Stomach (tissue), 4 donors: ENCODE data around the gene CD164.

Experiments
- CTCF ChIP-seq, 7 experiments: fragments of 450-650 bp in 4 of 7; fragments of 200-600 bp in 3 of 7; sonication (generic) in 3 of 7; IDR thresholded peaks; one replicate each; pipeline ENCODE4 v1.5.1; 2016 to 2019; ENCODE audit warnings: antibody characterized with exemption in 7 of 7, control low read depth in 2 of 7, mild to moderate bottlenecking in 1 of 7
- EP300 ChIP-seq: sonication (generic); formaldehyde crosslinking; IDR thresholded peaks from one replicate; pipeline ENCODE4 v1.6.1; 2017; ENCODE audit warnings: antibody characterized with exemption
- POLR2A ChIP-seq, 4 donors: fragments of 450-650 bp; IDR thresholded peaks; one replicate each; pipeline ENCODE4 v1.6.1; 2016; ENCODE audit warnings: antibody characterized with exemption in 4 of 4, control low read depth in 2 of 4, mild to moderate bottlenecking in 1 of 4, moderate library complexity in 1 of 4
- POLR2AphosphoS5 ChIP-seq, 3 donors: sonication (generic); formaldehyde crosslinking; IDR thresholded peaks; one replicate each; pipeline ENCODE4 v1.6.1; 2016; ENCODE audit warnings: antibody characterized with exemption in 3 of 3

GRCh38 chr6:109362102-109362884, 20.0 kb downstream of the CD164 start:
- TF ChIP-seq CTCF (IDR thresholded peaks at IDR 0.05) (no peak), POLR2AphosphoS5 (IDR thresholded peaks at IDR 0.05) (no peak), POLR2A (IDR thresholded peaks at IDR 0.05) (no peak), EP300 (no peak)
